HepG2 (cell line): ENCODE data around the gene PDZD2. TPM values are rescaled to one million over a fixed set of nuclear protein-coding genes. Genes with fewer than 3 reads are reported as not detected.

ENCODE experiments used
- EP300 ChIP-seq, 3 experiments: sonication (generic) in 1 of 3; formaldehyde crosslinking in 1 of 3; IDR thresholded peaks; 2 replicates each; pipeline versions ENCODE4 v1.5.1 to v1.6.1; 2011 to 2020; ENCODE audit warnings: low read depth in 2 of 3, low read length in 2 of 3, borderline replicate concordance in 1 of 3, improper control_type of control experiment in 1 of 3, mild to moderate bottlenecking in 1 of 3, missing genetic modification reagents in 1 of 3, moderate library complexity in 1 of 3
- JUN ChIP-seq: sonication (generic); formaldehyde crosslinking; IDR thresholded peaks from 2 replicates; pipeline ENCODE4 v1.4.0; 2020; ENCODE audit warnings: mild to moderate bottlenecking, missing genetic modification reagents
- MED8 ChIP-seq: sonication (generic); formaldehyde crosslinking; IDR thresholded peaks from 2 replicates; pipeline ENCODE4 v1.8.1; 2023; ENCODE audit warnings: mild to moderate bottlenecking, missing genetic modification reagents; ENCODE audit not compliant: insufficient replicate concordance
- RBM39 ChIP-seq: fragments of 200-400 bp; formaldehyde crosslinking; IDR thresholded peaks from one replicate; pipeline ENCODE4 v1.6.1; 2018; ENCODE audit warnings: antibody characterized with exemption, mild to moderate bottlenecking, low read depth, low read length; ENCODE audit not compliant: poor library complexity, severe bottlenecking
- ZNF101 ChIP-seq: sonication (generic); formaldehyde crosslinking; IDR thresholded peaks from 2 replicates; pipeline ENCODE4 v1.4.0; 2020; ENCODE audit warnings: mild to moderate bottlenecking, low read depth, missing genetic modification reagents, borderline replicate concordance
- ZNF546 ChIP-seq: sonication (generic); formaldehyde crosslinking; conservative IDR thresholded peaks from 2 replicates; pipeline ENCODE4 v1.8.1; 2023; ENCODE audit warnings: mild to moderate bottlenecking, missing genetic modification reagents
- ZNF773 ChIP-seq: sonication (generic); formaldehyde crosslinking; IDR thresholded peaks from 2 replicates; pipeline ENCODE4 v1.4.0; 2020; ENCODE audit warnings: missing genetic modification reagents, borderline replicate concordance
- polyA plus RNA-seq, 8 experiments: library from polyadenylated mRNA; depleted of rRNA in 3 of 8; stranded (reverse) in 7 of 8; unstranded in 1 of 8; fragments of >200 nt; fragmentation: Illumina TruSeq in 4 of 8; extraction: Trizol in 4 of 8; gene quantifications; 2 replicates each; pipeline versions ENCODE4 v1.2.1 to v1.2.3, GENCODE V29; 2011 to 2016; ENCODE audit warnings: low read depth in 4 of 8, missing spikeins in 1 of 8, mixed read lengths in 1 of 8; ENCODE audit not compliant: insufficient read depth in 1 of 8
- total RNA-seq, 5 experiments: library from RNA; depleted of rRNA; stranded (reverse); fragments of >200 nt; fragmentation: Illumina TruSeq; extraction: Trizol; gene quantifications; 2 replicates each; pipeline ENCODE4 v1.2.3, GENCODE V29; 2016; ENCODE audit warnings: low read depth in 1 of 5
- TF ChIP-seq, protein P1 (sequence below): sonication (generic); formaldehyde crosslinking; IDR thresholded peaks from 2 replicates; pipeline ENCODE4 v1.4.0; 2020; ENCODE audit warnings: low read depth, missing genetic modification reagents
- TF ChIP-seq, protein P2 (sequence below): sonication (generic); formaldehyde crosslinking; IDR thresholded peaks from 2 replicates; pipeline ENCODE4 v1.8.1; 2023; ENCODE audit warnings: missing genetic modification reagents, inconsistent platforms, borderline replicate concordance

PDZD2 gene
- total and polyA plus RNA-seq, 2 of the 13 experiments (the other 11 are each of a cell fraction or from before 2014, with no cell fraction given): 0.04 TPM; not detected in 1

DNA sequence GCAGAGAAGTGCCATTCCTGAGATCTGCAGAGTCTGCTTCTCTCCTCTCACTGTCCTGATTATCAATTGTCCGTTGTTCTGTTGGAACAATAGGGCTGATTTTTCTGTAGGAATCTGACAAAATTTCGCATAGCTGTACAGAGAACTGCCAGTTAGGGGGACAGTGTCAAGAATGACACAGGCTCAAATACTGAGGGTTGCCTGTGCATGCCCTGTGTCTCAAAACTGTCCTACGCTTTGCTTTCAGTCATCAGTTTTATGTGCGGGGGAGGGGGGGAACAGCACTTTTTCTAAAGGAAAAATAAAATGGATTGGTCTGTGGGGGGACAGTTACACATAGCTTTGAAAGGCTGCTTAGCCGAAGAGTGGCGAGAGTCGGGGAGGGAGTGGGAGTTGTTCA lies 248.6 kb downstream of the PDZD2 start (continued):
- TF ChIP-seq, protein P1, sequence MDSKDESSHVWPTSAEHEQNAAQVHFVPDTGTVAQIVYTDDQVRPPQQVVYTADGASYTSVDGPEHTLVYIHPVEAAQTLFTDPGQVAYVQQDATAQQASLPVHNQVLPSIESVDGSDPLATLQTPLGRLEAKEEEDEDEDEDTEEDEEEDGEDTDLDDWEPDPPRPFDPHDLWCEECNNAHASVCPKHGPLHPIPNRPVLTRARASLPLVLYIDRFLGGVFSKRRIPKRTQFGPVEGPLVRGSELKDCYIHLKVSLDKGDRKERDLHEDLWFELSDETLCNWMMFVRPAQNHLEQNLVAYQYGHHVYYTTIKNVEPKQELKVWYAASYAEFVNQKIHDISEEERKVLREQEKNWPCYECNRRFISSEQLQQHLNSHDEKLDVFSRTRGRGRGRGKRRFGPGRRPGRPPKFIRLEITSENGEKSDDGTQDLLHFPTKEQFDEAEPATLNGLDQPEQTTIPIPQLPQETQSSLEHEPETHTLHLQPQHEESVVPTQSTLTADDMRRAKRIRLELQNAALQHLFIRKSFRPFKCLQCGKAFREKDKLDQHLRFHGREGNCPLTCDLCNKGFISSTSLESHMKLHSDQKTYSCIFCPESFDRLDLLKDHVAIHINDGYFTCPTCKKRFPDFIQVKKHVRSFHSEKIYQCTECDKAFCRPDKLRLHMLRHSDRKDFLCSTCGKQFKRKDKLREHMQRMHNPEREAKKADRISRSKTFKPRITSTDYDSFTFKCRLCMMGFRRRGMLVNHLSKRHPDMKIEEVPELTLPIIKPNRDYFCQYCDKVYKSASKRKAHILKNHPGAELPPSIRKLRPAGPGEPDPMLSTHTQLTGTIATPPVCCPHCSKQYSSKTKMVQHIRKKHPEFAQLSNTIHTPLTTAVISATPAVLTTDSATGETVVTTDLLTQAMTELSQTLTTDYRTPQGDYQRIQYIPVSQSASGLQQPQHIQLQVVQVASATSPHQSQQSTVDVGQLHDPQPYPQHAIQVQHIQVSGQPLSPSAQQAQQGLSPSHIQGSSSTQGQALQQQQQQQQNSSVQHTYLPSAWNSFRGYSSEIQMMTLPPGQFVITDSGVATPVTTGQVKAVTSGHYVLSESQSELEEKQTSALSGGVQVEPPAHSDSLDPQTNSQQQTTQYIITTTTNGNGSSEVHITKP (CRISPR knock-in tag): no peak
- TF ChIP-seq, protein P2, sequence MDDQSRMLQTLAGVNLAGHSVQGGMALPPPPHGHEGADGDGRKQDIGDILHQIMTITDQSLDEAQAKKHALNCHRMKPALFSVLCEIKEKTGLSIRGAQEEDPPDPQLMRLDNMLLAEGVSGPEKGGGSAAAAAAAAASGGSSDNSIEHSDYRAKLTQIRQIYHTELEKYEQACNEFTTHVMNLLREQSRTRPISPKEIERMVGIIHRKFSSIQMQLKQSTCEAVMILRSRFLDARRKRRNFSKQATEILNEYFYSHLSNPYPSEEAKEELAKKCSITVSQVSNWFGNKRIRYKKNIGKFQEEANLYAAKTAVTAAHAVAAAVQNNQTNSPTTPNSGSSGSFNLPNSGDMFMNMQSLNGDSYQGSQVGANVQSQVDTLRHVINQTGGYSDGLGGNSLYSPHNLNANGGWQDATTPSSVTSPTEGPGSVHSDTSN: no peak
- TF ChIP-seq ZNF101 (CRISPR knock-in tag): no peak
- no peak for TF ChIP-seq MED8 (CRISPR knock-in tag)
- no peak for TF ChIP-seq ZNF773
- TF ChIP-seq EP300 (IDR thresholded peaks at IDR 0.05; ENCODE audit: low read depth in 2 of 2, low read length in 2 of 2): no peak
- TF ChIP-seq EP300 (CRISPR knock-in tag; IDR thresholded peaks at IDR 0.05; ENCODE audit: borderline replicate concordance): no peak
- no peak for TF ChIP-seq JUN
- no peak for TF ChIP-seq ZNF546
- TF ChIP-seq RBM39: no peak
